G401 (cell line): ENCODE results near the gene HEG1. TPM values are rescaled to one million over a fixed set of nuclear protein-coding genes. Genes with fewer than 3 reads are reported as not detected.

Experiments used
- DNase-seq: peaks from one replicate; pipeline ENCODE4 v3.0.0-alpha.2; 2015; ENCODE audit warnings: low spot score
- in situ Hi-C: cut with HindIII; loops from 2 replicates; pipeline ENCODE4 v1.10.0; 2016; ENCODE audit warnings: low sequenced_read_pairs, mixed read lengths
- total RNA-seq: library from RNA; depleted of rRNA; stranded (reverse); fragments of >200 nt; shearing (Covaris generic); gene quantifications from 2 replicates; pipeline ENCODE4 v1.2.3, GENCODE V29; 2014

Gene HEG1
- total RNA-seq, 1 experiment from 2014 or later = 3.1 TPM

GRCh38 chr3:125052624-125053303, 3.0 kb downstream of the HEG1 start:
- in situ Hi-C loops = no loop called here
- no peak for DNase-seq

- no peak for DNase-seq
Measured at GRCh38 chr3:125051715-125052581, 3.8 kb downstream of the HEG1 start.

GRCh38 chr3:125051205-125051604, 4.6 kb downstream of the HEG1 start:
- in situ Hi-C loops = no loop called here
- DNase-seq = no peak

More at GRCh38 chr3:125051715-125052581, 3.8 kb downstream of the HEG1 start:
- in situ Hi-C loops = no loop called here

GRCh38 chr3:125050488-125051090, 5.2 kb downstream of the HEG1 start:
- in situ Hi-C loops = no loop called here
- DNase-seq = no peak

- DNase-seq = no peak
- in situ Hi-C loops = no loop called here
Measured at GRCh38 chr3:125048282-125048681, 7.5 kb downstream of the HEG1 start.

- no peak for DNase-seq
- in situ Hi-C loops = no loop called here
Measured at GRCh38 chr3:125045965-125046364, 9.8 kb downstream of the HEG1 start.

- no peak for DNase-seq
- in situ Hi-C loops = no loop called here
Measured at GRCh38 chr3:125045194-125045593, 10.6 kb downstream of the HEG1 start.

GRCh38 chr3:125043599-125044151, 12.1 kb downstream of the HEG1 start:
- no peak for DNase-seq
- in situ Hi-C loops = no loop called here

- in situ Hi-C loops = no loop called here
Measured at GRCh38 chr3:125042725-125043406, 12.9 kb downstream of the HEG1 start.

GRCh38 chr3:125039131-125040100, 16.4 kb downstream of the HEG1 start:
- no peak for DNase-seq
- in situ Hi-C loops = no loop called here

More at GRCh38 chr3:125042725-125043406, 12.9 kb downstream of the HEG1 start:
- DNase-seq = no peak

GRCh38 chr3:125037498-125038150, 18.2 kb downstream of the HEG1 start:
- DNase-seq = no peak
- in situ Hi-C loops = no loop called here

- in situ Hi-C loops = no loop called here
- DNase-seq = no peak
Measured at GRCh38 chr3:125035217-125035616, 20.6 kb downstream of the HEG1 start.

GRCh38 chr3:125033616-125034015, 22.2 kb downstream of the HEG1 start:
- no peak for DNase-seq
- in situ Hi-C loops = no loop called here

- DNase-seq = no peak
- in situ Hi-C loops = no loop called here
Measured at GRCh38 chr3:125033135-125033534, 22.7 kb downstream of the HEG1 start.

- no peak for DNase-seq
- in situ Hi-C loops = no loop called here
Measured at GRCh38 chr3:125032683-125033082, 23.1 kb downstream of the HEG1 start.

GRCh38 chr3:125032100-125032643, 23.6 kb downstream of the HEG1 start:
- no peak for DNase-seq
- in situ Hi-C loops = no loop called here

GRCh38 chr3:125031544-125031943, 24.3 kb downstream of the HEG1 start:
- no peak for DNase-seq
- in situ Hi-C loops = no loop called here
